Right ventricle myocardium inferior (tissue), 1 donor: ENCODE results near the gene RUNX2. TPM values are rescaled to one million over a fixed set of nuclear protein-coding genes. Genes with fewer than 3 reads are reported as not detected.

ENCODE experiments used
- ATAC-seq: fragments of 200-7000 bp; cut with Tn5 transposase; one replicate; pipeline ENCODE4 v1.9.1; 2020; ENCODE audit warnings: mild to moderate bottlenecking, moderate library complexity
- DNase-seq: peaks from one replicate; pipeline ENCODE4 v3.0.0; 2021; ENCODE audit errors: missing footprints
- intact Hi-C: fragments of 100-400 bp; cut with DNase I; formaldehyde crosslinking; loops from one replicate; pipeline ENCODE4 v1.11.0; 2022
- total RNA-seq: library from RNA; stranded (reverse); fragmentation: NEBNext Ultra II Directional; extraction: Animal tissue kit (Norgen Biotek cat#: 25700); gene quantifications from one replicate; pipeline ENCODE4 v1.2.1, GENCODE V29; 2021
- donor health status: DM: no; HTN: yes; CAD: no; lungs with severe emphysema.

RUNX2 gene
- total RNA-seq, 1 donor from 2014 or later = 0.43 TPM

DNA sequence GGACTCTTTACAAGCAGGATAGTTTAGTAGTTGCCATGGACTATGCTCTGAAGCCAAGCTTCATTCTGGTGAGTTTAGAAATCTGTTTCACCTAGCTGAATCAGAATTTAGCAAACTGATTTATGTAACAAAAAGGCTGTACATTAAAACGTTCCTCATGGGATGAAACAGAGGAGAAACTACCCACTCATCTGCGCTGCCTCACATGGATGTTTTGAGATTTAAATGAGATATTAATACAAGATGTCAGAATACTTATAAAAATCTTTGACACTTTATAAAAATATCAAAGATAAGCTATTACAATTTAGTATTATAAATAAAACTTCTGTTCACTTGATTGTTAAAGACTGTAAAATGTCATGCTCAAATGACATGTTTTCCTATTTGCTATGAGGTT lies 16.8 kb downstream of the RUNX2 start:
- ATAC-seq (no peak), DNase-seq (no peak)
- intact Hi-C loops = no loop called here

DNA sequence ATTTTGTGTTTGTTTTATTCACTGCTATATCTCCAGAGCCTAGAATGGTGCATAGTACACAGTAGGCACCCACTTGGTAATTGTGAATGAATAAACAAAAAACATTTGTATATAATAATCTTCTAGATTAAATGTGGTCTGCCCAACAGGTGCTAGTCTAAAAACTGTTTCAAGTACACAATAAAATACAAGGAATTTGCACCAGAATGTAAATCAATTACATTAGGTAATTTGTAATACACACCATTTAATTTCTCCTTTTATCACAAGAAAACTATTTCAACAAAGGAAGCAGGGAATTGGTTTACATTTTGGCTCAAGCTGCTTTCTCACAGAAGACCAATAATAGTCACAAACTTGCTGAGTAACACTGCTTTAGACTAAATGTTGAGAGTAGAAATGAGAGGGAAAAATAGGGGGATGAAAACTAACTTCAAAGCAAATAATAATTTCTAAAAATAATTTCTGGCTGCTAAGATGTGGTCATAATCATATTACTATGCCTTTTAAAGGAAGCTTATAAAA lies 22.1 kb downstream of the RUNX2 start:
- intact Hi-C loops = no loop called here
- DNase-seq (no peak), ATAC-seq (no peak)

DNA sequence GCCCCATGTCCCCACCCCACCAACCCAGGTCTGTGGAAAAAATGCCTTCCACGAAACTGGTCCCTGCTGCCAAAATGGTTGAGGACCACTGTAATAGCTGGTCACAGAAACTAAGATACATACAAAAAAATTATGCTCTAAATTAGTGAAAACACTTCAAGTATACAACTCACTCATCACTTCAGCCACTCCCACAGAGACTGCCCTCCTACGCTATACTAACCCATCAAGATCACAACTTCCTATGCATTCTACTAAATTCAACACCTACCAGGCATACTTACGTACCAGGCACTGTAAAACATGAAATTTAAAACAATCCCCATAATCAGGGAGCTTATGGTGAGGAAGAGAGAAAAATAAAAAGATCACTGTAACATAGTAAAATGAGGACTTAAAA lies 22.9 kb downstream of the RUNX2 start:
- ATAC-seq = no peak
- no peak for DNase-seq
- intact Hi-C loops = no loop called here

DNA sequence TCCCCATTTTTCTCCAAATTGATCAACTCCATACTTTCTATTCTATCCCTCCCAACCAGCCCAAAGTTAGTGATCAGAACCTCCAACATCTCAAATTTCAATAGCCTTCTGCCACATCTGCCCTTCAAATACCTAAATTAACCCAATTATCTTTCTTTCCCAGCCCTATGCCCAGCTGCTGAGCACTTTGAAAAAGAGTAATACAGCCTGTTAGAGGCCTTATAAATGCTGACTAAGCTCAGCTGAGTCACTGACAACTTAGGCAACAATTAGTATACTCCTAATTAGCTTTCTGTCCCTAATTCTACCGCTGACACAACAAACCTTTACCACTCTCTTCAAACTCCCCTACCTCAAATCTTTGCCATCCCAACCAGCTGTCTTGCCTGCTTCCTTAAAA lies 23.5 kb downstream of the RUNX2 start:
- no peak for DNase-seq
- intact Hi-C loops = no loop called here
- no peak for ATAC-seq

DNA sequence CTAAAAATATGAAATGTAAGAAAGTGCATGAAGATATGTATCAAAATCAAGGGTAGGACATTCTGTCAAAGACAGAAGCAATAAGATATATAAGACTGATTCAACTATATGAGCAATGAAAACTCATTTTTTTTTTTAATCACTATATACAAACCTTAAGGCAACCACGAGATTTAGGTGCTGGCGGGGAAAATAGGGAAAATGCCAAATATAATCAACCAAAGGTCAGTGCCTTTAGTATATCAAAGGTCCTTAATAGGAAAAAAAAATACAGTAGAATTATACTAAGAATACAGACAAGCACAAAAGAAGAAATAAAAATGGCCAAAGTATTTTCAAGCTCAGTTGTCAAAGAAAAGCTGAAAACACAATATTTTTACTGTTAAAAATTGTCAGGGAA lies 25.5 kb downstream of the RUNX2 start:
- no peak for ATAC-seq
- intact Hi-C loops = no loop called here
- no peak for DNase-seq

DNA sequence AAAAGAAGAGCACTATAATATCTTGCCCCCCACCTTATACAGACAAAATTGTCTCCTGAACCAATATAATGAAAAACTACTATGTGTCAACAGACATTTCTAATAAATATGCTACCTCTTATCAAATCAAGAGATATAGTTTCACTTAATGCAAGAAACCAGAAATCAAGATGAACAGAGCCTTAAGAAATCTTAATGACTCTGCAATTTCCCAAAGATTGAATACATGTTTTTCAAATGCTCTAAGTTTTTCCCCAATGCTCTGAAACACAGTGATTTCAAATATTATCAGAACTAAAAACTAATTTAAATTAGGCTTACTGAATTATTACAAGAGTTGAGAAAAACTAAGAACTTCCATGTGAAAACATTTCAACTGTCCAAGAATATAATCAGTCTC lies 36.3 kb downstream of the RUNX2 start:
- intact Hi-C loops = no loop called here
- DNase-seq (no peak), ATAC-seq (no peak)

DNA sequence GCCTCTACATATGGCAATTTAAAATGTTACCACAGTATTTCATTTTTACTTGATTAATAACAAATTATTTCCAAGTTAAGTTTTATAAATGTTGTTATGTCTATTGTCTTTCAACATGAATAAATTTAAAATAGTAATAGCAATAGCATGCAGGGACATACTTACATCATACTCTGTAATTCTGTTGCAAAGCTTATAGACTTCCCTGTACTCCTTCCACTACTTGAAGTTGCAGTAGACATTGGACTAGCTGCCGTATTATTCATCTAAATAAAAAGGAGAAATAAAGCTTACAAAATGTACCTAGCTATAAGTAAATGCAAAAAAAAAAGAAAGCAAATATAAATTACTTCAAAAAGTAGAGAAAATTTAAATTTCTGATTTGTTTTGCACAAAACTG lies 36.9 kb downstream of the RUNX2 start:
- ATAC-seq = no peak
- intact Hi-C loops = no loop called here
- no peak for DNase-seq

DNA sequence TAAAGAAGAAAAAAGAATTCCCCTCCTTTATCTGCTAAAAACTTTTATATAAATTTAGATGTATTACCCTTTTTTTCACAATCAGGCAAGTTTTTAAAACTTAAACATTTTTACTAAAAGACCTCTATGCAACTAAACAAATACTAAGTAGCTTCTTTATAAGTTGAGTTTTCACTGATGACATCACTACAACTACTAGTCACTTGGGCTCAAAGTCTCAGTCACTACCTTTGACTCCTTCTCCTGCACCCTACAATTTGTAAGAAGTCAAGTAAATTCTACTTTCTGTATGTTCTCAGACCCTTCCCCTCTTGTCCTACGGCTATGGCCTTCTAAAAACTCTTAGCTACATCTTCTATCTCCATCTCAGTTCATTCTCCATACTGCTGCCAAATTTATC lies 38.4 kb downstream of the RUNX2 start:
- DNase-seq (no peak), ATAC-seq (no peak)
- intact Hi-C loops = no loop called here

DNA sequence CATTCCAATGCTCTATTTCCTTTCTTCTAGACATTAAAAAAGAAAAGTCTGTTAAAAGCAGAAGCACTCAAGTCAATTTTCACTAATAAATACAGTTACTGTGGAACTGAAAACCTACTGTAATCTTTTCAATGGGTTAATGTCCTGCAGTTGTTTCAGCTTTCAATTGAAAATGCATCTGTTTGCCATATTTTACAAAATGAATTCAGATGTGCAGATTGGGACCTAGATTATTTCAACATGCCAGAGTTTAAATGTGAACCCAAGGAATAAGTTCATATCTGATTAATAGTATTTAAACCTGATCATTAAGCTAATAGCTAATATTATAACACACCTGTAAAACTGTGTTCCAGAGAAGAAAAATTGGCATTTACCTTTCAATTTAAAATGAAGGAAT lies 39.9 kb downstream of the RUNX2 start:
- no peak for ATAC-seq

DNA sequence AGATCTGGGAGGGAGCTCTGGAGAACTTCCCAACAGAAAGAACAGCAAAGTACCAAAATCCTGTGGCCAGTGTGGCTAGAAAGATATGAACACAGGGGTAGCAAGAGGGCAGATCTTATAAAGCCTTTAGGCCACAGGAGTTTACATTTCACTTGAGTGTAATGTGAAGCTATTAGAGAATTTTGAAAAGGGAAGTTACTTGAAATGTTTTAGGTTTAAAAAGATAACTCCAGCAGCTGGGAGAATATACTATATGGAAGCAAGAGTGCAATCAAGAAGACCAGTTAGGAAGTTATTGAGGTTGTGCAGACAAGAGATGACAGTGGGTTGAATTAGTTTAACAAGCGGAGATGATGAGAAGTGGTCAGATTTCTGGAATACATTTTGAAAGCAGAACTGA lies 41.7 kb downstream of the RUNX2 start:
- DNase-seq (no peak), ATAC-seq (no peak)
- intact Hi-C loops = loop anchor here (10.0 kb wide), 1 partner anchor 545 kb away; no protein-coding TSS in a partner anchor

More for the DNA sequence above, 39.9 kb downstream of the RUNX2 start:
- DNase-seq = no peak
- intact Hi-C loops = no loop called here

DNA sequence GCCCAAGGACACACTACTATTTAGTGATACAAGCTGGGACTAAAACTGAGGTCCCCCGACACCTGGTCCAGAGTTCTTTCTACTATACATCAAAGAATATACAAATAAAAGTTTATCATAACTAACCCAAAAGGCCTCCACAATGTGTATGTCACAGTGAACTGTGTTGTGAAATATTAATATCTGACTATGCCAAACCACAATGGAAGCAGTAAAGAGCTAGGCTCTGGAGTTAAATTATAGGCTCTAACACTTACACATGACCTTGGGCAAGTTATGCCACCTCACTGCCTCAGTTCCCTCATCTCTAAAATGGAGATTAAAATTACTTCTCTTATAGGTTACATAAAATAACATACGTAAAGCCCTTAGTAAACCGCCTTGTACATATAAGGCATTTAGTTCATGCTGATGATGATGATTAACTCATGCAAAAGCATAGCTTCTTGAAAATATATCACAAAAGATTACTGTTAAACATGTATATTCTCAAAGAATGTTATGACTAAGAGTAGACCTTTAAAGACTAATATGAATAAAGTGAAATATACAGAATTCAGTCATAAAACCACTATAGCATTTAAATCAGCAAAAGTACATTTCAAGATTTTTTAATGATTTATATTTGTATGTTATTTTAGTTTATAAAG lies 43.9 kb downstream of the RUNX2 start:
- intact Hi-C loops = loop anchor here (10.0 kb wide), 1 partner anchor 543 kb away; no protein-coding TSS in a partner anchor
- ATAC-seq = no peak
- no peak for DNase-seq

DNA sequence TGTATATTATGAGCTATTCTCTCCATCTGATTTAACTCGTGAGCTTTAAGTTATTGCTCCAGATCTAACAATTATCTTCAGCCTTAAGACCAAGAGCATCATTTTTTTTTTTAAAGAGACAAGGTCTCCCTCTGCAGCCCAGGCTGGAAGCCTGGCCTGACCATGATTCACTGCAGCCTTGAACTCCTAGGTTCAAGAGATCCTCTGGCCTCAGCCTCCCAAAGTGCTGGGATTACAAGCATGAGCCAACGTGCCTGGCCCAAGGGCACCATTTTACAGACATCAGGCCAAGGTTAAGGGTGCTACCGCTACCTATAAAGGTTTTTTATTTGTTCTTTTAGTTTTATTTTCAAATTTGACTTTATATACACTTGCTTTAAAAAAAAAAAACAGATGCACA lies 47.3 kb downstream of the RUNX2 start:
- DNase-seq = no peak
- intact Hi-C loops = loop anchor here (5.0 to 10.0 kb wide), 3 partner anchors 47 to 539 kb away; no protein-coding TSS in a partner anchor

DNA sequence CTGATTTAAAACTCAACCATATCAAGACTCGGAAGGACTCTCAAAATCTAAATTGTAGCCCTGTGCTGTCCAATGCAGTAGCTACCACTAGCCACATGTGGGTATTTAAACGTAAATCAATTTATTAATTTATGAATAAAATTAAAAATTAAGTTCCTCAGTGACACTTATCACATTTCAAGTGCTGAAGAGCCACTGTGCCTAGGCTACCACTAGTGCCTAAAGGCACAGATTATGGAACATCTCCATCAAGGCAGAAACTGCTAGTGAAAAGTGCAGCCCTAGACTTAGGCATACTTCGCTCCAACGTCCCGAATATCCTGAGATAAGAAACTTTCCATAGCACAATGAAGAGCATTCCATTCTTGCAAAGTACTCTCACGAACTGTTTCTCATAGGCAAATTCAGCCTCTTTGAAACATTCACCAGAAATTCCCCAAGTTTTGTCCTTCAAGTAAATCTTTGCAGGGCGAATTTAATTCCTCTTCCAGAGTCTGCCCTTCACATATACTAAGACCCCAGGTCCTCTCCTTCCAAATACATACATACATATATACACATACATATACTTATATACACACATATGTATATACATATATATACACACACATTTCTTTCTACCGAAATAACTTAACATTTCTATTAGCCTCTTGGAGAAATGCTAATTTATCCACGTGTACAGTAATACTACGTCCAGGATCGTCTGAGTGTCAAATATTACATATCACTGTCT lies 48.3 kb downstream of the RUNX2 start:
- DNase-seq = no peak
- intact Hi-C loops = loop anchor here (5.0 to 10.0 kb wide), 3 partner anchors 46 to 538 kb away; no protein-coding TSS in a partner anchor
- no peak for ATAC-seq

More for the DNA sequence above, 47.3 kb downstream of the RUNX2 start:
- no peak for ATAC-seq

DNA sequence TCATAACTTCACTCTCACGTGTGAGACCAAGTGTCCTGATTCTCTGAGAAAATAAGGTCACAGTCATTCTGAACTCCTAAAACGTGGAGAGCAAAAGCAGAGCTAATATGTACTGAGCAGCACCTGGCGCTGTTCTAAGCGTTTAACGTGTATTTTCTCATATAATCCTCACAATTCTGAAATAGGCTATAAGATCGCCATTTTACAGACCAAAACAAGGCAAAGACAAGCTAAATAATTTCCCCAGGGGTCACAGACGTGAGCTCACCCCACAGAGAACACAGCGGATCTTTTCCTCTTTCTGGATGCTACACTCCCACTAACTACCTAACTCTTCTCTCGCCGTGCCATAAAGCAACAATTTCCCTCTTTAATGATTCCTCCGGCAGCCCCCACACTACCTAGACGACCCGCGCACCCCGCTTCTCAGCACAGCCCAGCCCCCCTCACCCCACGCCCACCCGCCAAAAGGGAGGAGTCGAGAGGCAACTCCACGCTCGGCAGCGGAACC lies 49.0 kb downstream of the RUNX2 start:
- DNase-seq (peak; percentile 90), ATAC-seq (no peak)
- intact Hi-C loops = loop anchor here (5.0 to 10.0 kb wide), 3 partner anchors 45 to 538 kb away; no protein-coding TSS in a partner anchor

DNA sequence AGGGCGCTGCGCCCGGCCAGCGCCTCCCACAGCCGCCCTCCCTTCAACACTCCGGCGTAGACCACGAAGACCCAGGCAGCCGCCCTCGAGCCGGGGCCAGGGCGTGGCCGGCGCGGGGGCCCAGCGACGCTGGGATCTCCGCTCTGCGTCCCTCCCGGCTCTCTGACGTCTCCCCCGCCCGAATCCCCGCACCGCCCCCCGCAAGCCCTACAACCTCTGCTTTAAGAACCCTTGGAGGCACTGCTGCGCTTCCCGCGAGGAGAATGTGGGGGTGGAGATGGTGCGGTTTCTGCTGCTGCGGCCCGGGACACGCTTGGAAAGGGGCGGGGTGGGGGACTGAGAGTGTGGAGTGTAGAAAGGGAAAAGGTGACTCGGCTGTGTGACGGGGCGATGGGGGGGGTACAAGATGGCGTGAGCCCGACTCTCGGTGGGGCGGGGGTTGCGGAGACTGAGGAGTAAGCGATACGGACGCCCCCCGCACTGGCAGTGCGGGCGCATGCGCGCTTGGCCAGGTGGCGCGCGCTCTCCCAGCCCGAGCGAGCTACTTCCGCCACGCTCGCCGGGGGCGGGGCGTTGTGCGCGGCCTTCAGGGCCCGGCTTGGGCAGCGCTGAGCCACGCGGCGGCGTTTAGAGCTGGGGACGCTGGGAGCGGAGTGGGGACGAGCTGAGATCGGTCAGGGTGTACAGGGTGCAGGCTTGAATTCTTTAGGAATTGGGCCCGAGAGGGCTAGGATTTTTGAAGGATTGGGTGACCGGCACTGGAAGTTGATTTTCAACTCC lies 49.6 kb downstream of the RUNX2 start, which contains the start of gene SUPT3H:
Gene SUPT3H (minus strand): TSS at position 381 of the 780 bp plus-strand sequence.
- peak; percentile 99 for ATAC-seq
- intact Hi-C loops = loop anchor here (5.0 to 10.0 kb wide), 3 partner anchors 45 to 537 kb away; no protein-coding TSS in a partner anchor

DNA sequence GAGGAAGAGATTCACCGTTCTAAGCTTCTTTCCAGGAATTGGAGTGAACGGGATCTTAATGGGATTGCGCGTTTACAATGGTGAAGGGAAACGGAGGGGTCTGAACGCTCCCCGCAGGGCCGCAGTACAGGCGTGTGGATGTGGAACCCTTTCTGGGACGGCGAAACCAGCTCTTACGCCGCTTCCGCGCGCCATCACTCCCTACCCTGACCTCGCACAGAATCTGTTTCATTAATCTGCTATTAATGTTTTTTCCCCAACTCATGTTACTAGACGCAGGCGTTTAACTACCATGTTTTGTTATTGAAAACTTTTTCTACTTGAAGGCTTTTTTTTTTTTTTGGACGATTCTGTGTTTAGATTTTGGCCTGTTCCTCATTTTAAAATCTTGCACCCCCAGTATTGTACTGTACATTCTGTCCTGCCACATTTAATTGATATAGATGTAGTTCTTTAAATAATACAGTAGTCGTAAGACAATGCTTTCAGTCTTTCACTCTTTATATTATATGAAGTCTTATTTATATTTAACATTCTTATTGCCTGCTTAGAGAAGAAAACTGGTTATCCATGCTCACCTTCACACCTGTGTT lies 50.3 kb downstream of the RUNX2 start:
- DNase-seq (peak; percentile 70), ATAC-seq (peak; percentile 49)
- intact Hi-C loops = loop anchor here (5.0 to 10.0 kb wide), 3 partner anchors 44 to 536 kb away; no protein-coding TSS in a partner anchor

More for the DNA sequence above, 49.6 kb downstream of the RUNX2 start, which contains the start of gene SUPT3H:
- DNase-seq = peak; percentile 97

DNA sequence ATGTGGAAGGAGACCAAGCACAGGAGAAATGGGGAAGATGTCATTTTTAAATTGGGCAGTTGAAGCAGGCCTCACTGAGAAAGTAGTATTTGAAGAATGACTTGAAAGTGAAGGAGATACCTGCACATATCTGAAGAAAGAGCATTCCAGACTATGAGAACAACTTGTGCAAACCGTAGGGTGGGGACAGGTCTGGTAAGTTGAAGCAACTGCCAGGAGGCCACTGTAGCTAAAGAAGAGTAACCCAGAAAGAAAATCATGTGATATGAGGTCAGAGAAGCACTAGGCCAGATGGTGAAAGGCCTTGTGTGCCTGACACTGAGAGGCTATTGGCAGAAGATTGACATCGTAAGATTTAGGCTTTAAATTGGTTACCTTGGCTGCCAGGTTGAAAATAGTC lies 54.3 kb downstream of the RUNX2 start:
- intact Hi-C loops = no loop called here
- no peak for ATAC-seq
- DNase-seq = no peak

DNA sequence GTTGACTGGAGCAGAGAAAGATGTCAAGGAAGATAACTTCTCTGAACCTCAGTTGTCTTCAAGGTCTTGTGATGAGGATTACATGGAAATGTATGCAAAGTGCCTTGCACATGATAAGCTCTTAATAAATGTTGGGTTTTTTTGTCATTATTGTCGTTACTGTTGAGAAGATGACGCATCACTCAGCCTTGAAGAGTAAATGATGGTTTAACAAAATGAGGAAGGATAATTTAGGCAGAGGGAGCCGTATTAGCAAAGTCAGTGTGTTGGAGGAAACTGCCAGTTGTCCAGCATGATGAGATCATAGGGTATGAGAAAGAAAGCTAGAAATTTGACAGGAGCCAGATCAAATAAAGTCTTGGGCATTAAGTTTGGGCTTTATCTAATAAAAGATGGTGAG lies 58.4 kb downstream of the RUNX2 start:
- DNase-seq (no peak), ATAC-seq (no peak)
- intact Hi-C loops = no loop called here
